ENCODE results near the gene SLC10A4.
"Not testable (repeated sequence)": the region's sequence is repeated elsewhere in the genome, so short reads cannot be mapped to it uniquely, and the experiment has no call there.

SLC10A4 gene

GRCh38 chr4:48483006-48483776 lies at the start of gene SLC10A4:
Gene SLC10A4 (plus strand): TSS chr4:48483343. CDS start chr4:48483562, 219 bp downstream.
- no peak for DNase-seq (ENCODE audit: low read depth)
- H3K4me3 ChIP-seq (ENCODE audit: control insufficient read depth, low read depth, low read length), result no peak within 1 kb of the TSS
- TF ChIP-seq CTCF (conservative IDR thresholded peaks at IDR 0.05; ENCODE audit: control insufficient read depth, insufficient read depth, low read depth, low read length), result no peak

- no peak for DNase-seq (ENCODE audit: low read depth)
- no peak for TF ChIP-seq CTCF (conservative IDR thresholded peaks at IDR 0.05; ENCODE audit: control insufficient read depth, insufficient read depth, low read depth, low read length)
- H3K4me3 ChIP-seq (ENCODE audit: control insufficient read depth, low read depth, low read length), result no peak overlapping the region
Measured at GRCh38 chr4:48436318-48436717, 46.8 kb upstream of the SLC10A4 start.

- no peak overlapping the region for H3K4me3 ChIP-seq (ENCODE audit: control insufficient read depth, low read depth, low read length)
- TF ChIP-seq CTCF (conservative IDR thresholded peaks at IDR 0.05; ENCODE audit: control insufficient read depth, insufficient read depth, low read depth, low read length), result no peak
- no peak for DNase-seq (ENCODE audit: low read depth)
Measured at GRCh38 chr4:48439988-48440387, 43.2 kb upstream of the SLC10A4 start.

GRCh38 chr4:48440914-48441313 lies 42.2 kb upstream of the SLC10A4 start:
- not testable (repeated sequence) for DNase-seq (ENCODE audit: low read depth); H3K4me3 ChIP-seq (ENCODE audit: control insufficient read depth, low read depth, low read length)

- peak; percentile 33 for DNase-seq (ENCODE audit: low read depth)
- TF ChIP-seq CTCF (conservative IDR thresholded peaks at IDR 0.05; ENCODE audit: control insufficient read depth, insufficient read depth, low read depth, low read length), result peak; percentile 52
- H3K4me3 ChIP-seq (ENCODE audit: control insufficient read depth, low read depth, low read length), result no peak overlapping the region
Measured at GRCh38 chr4:48445704-48446103, 37.4 kb upstream of the SLC10A4 start.

- no peak for TF ChIP-seq CTCF (conservative IDR thresholded peaks at IDR 0.05; ENCODE audit: control insufficient read depth, insufficient read depth, low read depth, low read length)
- H3K4me3 ChIP-seq (ENCODE audit: control insufficient read depth, low read depth, low read length), result no peak overlapping the region
- DNase-seq (ENCODE audit: low read depth), result no peak
Measured at GRCh38 chr4:48446642-48447041, 36.5 kb upstream of the SLC10A4 start.

GRCh38 chr4:48449151-48449550 lies 34.0 kb upstream of the SLC10A4 start:
- DNase-seq (ENCODE audit: low read depth), result no peak
- no peak overlapping the region for H3K4me3 ChIP-seq (ENCODE audit: control insufficient read depth, low read depth, low read length)
- no peak for TF ChIP-seq CTCF (conservative IDR thresholded peaks at IDR 0.05; ENCODE audit: control insufficient read depth, insufficient read depth, low read depth, low read length)
